Measurements from ENCODE around the gene POU2F1.

DNA sequence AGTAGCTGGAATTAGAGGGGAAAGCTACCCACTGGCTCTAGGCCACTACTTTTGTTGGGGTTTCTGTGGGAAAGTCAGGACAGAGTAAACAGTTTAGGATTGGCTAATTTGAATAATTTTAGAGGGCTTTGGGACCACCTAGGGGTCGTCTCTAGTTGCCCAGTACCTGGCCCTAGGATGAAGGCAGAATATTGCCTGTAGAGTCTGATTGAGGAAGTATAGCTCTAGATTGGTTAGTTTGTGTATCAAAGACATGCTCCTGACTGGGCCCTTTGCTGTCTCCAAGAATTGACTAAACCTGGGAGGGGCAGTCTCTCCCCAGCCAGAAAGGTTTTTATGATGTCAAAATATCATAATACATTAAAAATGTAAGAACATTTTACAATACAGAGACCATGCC, 142.0 kb downstream of the POU2F1 start:
- TF ChIP-seq, protein P1, sequence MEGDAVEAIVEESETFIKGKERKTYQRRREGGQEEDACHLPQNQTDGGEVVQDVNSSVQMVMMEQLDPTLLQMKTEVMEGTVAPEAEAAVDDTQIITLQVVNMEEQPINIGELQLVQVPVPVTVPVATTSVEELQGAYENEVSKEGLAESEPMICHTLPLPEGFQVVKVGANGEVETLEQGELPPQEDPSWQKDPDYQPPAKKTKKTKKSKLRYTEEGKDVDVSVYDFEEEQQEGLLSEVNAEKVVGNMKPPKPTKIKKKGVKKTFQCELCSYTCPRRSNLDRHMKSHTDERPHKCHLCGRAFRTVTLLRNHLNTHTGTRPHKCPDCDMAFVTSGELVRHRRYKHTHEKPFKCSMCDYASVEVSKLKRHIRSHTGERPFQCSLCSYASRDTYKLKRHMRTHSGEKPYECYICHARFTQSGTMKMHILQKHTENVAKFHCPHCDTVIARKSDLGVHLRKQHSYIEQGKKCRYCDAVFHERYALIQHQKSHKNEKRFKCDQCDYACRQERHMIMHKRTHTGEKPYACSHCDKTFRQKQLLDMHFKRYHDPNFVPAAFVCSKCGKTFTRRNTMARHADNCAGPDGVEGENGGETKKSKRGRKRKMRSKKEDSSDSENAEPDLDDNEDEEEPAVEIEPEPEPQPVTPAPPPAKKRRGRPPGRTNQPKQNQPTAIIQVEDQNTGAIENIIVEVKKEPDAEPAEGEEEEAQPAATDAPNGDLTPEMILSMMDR (conservative IDR thresholded peaks at IDR 0.05; ENCODE audit: low read depth in 2 of 2) = no peak
- no peak for TF ChIP-seq EZH2 (IDR thresholded peaks at IDR 0.05; ENCODE audit: low read depth, unreplicated experiment)
- TF ChIP-seq CREB1 (CRISPR knock-in tag; IDR thresholded peaks at IDR 0.05; ENCODE audit: low read depth) = no peak
- TF ChIP-seq JUNB (IDR thresholded peaks at IDR 0.05; ENCODE audit: unreplicated experiment) = no peak
- no peak for TF ChIP-seq POLR2AphosphoS5 (IDR thresholded peaks at IDR 0.05; ENCODE audit: low read depth)
- TF ChIP-seq ZNF331 (CRISPR knock-in tag; IDR thresholded peaks at IDR 0.05; ENCODE audit: low read depth) = no peak
- TF ChIP-seq, protein P2, sequence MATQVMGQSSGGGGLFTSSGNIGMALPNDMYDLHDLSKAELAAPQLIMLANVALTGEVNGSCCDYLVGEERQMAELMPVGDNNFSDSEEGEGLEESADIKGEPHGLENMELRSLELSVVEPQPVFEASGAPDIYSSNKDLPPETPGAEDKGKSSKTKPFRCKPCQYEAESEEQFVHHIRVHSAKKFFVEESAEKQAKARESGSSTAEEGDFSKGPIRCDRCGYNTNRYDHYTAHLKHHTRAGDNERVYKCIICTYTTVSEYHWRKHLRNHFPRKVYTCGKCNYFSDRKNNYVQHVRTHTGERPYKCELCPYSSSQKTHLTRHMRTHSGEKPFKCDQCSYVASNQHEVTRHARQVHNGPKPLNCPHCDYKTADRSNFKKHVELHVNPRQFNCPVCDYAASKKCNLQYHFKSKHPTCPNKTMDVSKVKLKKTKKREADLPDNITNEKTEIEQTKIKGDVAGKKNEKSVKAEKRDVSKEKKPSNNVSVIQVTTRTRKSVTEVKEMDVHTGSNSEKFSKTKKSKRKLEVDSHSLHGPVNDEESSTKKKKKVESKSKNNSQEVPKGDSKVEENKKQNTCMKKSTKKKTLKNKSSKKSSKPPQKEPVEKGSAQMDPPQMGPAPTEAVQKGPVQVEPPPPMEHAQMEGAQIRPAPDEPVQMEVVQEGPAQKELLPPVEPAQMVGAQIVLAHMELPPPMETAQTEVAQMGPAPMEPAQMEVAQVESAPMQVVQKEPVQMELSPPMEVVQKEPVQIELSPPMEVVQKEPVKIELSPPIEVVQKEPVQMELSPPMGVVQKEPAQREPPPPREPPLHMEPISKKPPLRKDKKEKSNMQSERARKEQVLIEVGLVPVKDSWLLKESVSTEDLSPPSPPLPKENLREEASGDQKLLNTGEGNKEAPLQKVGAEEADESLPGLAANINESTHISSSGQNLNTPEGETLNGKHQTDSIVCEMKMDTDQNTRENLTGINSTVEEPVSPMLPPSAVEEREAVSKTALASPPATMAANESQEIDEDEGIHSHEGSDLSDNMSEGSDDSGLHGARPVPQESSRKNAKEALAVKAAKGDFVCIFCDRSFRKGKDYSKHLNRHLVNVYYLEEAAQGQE (IDR thresholded peaks at IDR 0.05; ENCODE audit: unreplicated experiment) = no peak
- TF ChIP-seq ZNF114 (CRISPR knock-in tag; IDR thresholded peaks at IDR 0.05) = no peak
- no peak for TF ChIP-seq NANOG (IDR thresholded peaks at IDR 0.05; ENCODE audit: borderline replicate concordance)
- TF ChIP-seq, protein P3, sequence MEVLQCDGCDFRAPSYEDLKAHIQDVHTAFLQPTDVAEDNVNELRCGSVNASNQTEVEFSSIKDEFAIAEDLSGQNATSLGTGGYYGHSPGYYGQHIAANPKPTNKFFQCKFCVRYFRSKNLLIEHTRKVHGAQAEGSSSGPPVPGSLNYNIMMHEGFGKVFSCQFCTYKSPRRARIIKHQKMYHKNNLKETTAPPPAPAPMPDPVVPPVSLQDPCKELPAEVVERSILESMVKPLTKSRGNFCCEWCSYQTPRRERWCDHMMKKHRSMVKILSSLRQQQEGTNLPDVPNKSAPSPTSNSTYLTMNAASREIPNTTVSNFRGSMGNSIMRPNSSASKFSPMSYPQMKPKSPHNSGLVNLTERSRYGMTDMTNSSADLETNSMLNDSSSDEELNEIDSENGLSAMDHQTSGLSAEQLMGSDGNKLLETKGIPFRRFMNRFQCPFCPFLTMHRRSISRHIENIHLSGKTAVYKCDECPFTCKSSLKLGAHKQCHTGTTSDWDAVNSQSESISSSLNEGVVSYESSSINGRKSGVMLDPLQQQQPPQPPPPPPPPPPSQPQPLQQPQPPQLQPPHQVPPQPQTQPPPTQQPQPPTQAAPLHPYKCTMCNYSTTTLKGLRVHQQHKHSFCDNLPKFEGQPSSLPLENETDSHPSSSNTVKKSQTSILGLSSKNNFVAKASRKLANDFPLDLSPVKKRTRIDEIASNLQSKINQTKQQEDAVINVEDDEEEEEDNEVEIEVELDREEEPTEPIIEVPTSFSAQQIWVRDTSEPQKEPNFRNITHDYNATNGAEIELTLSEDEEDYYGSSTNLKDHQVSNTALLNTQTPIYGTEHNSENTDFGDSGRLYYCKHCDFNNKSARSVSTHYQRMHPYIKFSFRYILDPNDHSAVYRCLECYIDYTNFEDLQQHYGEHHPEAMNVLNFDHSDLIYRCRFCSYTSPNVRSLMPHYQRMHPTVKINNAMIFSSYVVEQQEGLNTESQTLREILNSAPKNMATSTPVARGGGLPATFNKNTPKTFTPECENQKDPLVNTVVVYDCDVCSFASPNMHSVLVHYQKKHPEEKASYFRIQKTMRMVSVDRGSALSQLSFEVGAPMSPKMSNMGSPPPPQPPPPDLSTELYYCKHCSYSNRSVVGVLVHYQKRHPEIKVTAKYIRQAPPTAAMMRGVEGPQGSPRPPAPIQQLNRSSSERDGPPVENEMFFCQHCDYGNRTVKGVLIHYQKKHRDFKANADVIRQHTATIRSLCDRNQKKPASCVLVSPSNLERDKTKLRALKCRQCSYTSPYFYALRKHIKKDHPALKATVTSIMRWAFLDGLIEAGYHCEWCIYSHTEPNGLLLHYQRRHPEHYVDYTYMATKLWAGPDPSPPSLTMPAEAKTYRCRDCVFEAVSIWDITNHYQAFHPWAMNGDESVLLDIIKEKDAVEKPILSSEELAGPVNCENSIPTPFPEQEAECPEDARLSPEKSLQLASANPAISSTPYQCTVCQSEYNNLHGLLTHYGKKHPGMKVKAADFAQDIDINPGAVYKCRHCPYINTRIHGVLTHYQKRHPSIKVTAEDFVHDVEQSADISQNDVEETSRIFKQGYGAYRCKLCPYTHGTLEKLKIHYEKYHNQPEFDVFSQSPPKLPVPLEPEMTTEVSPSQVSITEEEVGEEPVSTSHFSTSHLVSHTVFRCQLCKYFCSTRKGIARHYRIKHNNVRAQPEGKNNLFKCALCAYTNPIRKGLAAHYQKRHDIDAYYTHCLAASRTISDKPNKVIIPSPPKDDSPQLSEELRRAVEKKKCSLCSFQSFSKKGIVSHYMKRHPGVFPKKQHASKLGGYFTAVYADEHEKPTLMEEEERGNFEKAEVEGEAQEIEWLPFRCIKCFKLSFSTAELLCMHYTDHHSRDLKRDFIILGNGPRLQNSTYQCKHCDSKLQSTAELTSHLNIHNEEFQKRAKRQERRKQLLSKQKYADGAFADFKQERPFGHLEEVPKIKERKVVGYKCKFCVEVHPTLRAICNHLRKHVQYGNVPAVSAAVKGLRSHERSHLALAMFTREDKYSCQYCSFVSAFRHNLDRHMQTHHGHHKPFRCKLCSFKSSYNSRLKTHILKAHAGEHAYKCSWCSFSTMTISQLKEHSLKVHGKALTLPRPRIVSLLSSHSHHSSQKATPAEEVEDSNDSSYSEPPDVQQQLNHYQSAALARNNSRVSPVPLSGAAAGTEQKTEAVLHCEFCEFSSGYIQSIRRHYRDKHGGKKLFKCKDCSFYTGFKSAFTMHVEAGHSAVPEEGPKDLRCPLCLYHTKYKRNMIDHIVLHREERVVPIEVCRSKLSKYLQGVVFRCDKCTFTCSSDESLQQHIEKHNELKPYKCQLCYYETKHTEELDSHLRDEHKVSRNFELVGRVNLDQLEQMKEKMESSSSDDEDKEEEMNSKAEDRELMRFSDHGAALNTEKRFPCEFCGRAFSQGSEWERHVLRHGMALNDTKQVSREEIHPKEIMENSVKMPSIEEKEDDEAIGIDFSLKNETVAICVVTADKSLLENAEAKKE (CRISPR knock-in tag; IDR thresholded peaks at IDR 0.05) = no peak
- no peak for TF ChIP-seq EZH2phosphoT487 (IDR thresholded peaks at IDR 0.05; ENCODE audit: unreplicated experiment)
- TF ChIP-seq, protein P4, sequence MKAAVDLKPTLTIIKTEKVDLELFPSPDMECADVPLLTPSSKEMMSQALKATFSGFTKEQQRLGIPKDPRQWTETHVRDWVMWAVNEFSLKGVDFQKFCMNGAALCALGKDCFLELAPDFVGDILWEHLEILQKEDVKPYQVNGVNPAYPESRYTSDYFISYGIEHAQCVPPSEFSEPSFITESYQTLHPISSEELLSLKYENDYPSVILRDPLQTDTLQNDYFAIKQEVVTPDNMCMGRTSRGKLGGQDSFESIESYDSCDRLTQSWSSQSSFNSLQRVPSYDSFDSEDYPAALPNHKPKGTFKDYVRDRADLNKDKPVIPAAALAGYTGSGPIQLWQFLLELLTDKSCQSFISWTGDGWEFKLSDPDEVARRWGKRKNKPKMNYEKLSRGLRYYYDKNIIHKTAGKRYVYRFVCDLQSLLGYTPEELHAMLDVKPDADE (IDR thresholded peaks at IDR 0.05) = no peak
- TF ChIP-seq STAT1 (IDR thresholded peaks at IDR 0.05; ENCODE audit: unreplicated experiment) = no peak
